ENCODE results near the gene TINAG.

DNA sequence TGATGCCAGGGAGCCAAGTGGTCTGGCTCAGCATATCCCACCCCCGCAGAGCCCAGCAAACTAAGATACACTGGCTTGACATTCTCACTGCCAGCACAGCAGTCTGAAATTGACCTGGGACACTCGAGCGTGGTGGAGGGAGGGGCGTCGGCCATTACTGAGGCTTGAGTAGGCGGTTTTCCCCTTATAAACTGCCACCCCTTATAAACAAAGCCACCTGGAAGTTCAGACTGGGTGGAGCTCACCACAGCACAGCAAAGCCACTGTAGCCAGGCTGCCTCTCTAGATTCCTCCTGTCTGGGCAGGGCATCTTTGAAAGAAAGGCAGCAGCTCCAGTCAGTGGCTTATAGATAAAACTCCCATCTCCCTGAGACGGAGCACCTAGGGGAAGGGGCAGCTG is 19.4 kb downstream of the TINAG start:
- TF ChIP-seq, protein P1, sequence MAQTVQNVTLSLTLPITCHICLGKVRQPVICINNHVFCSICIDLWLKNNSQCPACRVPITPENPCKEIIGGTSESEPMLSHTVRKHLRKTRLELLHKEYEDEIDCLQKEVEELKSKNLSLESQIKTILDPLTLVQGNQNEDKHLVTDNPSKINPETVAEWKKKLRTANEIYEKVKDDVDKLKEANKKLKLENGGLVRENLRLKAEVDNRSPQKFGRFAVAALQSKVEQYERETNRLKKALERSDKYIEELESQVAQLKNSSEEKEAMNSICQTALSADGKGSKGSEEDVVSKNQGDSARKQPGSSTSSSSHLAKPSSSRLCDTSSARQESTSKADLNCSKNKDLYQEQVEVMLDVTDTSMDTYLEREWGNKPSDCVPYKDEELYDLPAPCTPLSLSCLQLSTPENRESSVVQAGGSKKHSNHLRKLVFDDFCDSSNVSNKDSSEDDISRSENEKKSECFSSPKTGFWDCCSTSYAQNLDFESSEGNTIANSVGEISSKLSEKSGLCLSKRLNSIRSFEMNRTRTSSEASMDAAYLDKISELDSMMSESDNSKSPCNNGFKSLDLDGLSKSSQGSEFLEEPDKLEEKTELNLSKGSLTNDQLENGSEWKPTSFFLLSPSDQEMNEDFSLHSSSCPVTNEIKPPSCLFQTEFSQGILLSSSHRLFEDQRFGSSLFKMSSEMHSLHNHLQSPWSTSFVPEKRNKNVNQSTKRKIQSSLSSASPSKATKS (CRISPR knock-in tag; IDR thresholded peaks at IDR 0.05): no peak
- TF ChIP-seq ZNF703 (CRISPR knock-in tag; IDR thresholded peaks at IDR 0.05; ENCODE audit: borderline replicate concordance): no peak
- TF ChIP-seq POLR2A (IDR thresholded peaks at IDR 0.05; ENCODE audit: insufficient read depth in 1 of 2, low read depth in 2 of 2, low read length in 2 of 2): no peak
- TF ChIP-seq ZFP36 (IDR thresholded peaks at IDR 0.05; ENCODE audit: borderline replicate concordance, low read depth, low read length, partially characterized antibody): no peak
- TF ChIP-seq HNRNPH1 (optimal IDR thresholded peaks at IDR 0.05; ENCODE audit: low read depth, low read length): no peak
- no peak for TF ChIP-seq FOXM1 (CRISPR knock-in tag; IDR thresholded peaks at IDR 0.05)
- TF ChIP-seq ZC3H4 (CRISPR knock-in tag; IDR thresholded peaks at IDR 0.05; ENCODE audit: borderline replicate concordance): no peak
- TF ChIP-seq SP4 (CRISPR knock-in tag; IDR thresholded peaks at IDR 0.05): no peak
